ENCODE data around the gene PKP1.
"Not testable (repeated sequence)": the region's sequence is repeated elsewhere in the genome, so short reads cannot be mapped to it uniquely, and the experiment has no call there.

Gene PKP1

DNA sequence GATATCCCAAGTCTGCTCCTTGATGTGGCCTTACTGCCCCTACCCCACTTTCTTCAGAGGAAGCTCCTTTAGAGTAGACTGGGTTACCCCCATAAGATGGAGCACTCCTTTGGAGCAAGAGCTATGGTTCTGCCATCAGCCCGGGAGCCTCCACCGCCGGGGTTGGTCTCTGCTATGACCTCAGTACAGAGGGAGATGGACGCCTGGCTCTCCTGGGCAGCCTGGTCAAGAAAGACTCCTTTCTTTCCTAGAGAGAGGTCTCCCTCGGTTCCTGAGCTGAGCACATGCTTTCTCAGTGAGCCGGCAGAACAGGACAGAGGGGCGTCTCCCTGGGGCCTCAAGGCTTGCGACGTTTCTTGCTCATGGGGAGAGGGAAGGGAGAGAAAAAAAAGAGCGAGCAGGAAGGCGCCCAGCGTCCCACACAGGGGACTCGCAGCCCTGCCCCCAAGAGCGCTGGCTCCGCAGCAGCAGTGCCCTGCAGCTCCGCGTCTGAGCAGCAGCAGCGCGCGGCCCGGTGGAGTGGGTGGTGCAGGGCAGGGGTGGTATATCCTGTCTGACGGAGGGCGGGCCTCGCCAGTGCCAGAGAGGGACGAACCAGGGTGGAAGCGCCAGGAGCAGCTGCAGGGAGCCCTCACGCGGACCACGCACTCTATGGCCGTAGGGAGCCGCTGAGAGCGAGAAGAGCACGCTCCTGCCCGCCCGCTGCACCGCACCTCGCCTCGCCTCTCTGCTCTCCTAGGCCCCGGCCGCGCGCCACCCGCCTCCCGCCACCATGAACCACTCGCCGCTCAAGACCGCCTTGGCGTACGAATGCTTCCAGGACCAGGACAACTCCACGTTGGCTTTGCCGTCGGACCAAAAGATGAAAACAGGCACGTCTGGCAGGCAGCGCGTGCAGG, at the start of gene PKP1:
Gene PKP1, plus strand, starts transcription at position 576 of the 899 bp plus-strand sequence. Its CDS starts 197 bp downstream, at position 773.
- DNase-seq, result no peak

- not testable (repeated sequence) for DNase-seq
Measured at GRCh38 chr1:201239646-201240045, 43.7 kb upstream of the PKP1 start.

GRCh38 chr1:201240171-201240570, 43.1 kb upstream of the PKP1 start:
- DNase-seq, result no peak

- no peak for DNase-seq
Measured at GRCh38 chr1:201241736-201242135, 41.6 kb upstream of the PKP1 start.

DNA sequence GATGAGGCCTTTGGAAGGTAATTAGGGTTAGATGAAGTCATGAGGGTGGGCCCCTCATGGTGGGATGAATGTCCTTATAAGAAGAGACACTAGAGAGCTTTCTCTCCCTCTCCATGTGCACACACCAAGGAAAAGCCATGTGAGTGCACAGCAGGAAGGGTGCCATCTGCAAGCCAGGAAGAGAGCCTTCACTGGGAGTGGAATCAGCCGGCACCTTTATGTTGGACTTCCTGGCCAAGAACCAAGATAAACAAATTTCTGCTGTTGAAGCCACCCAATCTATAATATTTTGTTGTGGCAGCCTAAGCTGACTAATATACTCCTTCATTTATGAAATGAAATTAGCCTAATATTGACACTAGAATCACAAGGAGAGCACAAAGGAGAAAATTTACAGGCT, 38.2 kb upstream of the PKP1 start:
- DNase-seq, result no peak

DNA sequence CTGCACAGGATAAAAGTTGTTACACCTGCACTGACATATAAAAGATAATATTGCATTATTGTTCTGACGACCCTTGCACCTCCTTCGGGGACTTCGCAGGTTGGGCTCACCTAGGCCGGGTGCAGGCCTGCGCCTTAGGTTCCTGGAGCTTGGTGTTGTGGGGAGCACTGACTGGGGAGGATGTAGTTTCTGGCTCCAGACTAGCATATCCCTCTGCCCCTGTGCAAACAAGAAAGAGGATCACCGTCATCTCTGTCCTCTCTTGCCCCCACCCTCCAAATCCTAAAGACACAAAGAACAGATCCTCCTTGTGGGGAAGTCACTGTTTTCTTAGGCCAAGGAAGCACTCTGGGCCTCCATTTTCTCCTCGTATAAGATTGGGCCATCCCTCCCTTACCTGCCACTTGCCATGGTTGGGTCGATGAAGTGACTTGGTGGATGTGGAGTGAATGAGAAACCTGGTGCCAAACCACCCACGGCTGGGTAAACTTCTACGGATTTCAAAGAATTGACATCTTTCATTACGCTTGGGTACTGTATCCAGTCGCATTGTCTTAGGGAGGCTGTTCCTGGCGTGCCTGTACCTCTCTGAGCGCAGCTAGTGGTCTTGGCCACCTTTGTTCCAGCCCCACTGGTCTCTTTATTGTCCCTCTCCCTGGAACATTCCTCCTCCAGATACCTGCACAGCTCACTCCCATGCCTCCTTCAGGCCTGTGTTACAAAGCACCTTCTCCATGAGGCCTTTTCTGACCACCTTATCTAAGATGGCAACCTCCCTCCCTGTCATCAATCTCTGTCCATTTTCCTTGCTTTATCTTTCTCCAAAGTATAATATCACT, 34.4 kb upstream of the PKP1 start:
- no peak for DNase-seq

DNA sequence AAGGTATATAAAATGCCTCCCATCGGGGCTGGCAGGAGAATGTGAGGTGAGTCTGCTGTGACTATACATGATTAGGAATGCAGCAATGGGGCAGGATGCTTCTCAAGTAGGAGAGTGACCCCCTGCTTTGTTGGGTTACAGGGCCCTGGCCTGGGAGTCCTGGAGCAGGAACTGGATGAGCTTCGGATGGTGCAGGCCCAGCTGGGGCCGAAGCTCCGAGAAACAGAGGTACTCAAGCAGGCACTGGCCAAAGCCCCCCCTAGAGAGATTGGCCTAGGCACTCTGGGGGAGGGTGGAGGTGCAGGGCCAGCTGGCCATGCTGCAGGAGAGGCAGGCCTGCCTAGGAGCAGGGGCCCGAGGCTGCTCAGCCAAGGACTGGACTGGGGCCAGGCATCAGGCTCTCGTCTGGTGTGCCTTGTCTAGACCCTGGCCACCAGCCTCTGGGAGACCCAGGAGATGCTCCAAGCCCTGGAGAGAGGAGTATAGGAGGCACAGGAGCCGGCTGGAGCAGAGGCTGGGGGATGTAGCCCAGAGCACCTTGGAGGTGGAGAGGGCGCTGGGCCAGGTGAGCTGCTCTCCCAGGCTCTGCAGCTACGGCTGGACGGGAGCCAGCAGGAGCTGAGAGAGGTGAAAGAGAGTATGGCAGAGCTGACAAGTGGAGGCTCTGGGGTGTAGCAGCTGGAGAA, 32.8 kb upstream of the PKP1 start:
- DNase-seq, result no peak

- no peak for DNase-seq
Measured at GRCh38 chr1:201251411-201251810, 31.9 kb upstream of the PKP1 start.

GRCh38 chr1:201251851-201252430, 31.4 kb upstream of the PKP1 start:
- DNase-seq, result no peak

GRCh38 chr1:201252944-201253371, 30.3 kb upstream of the PKP1 start:
- no peak for DNase-seq

- no peak for DNase-seq
Measured at GRCh38 chr1:201253411-201253810, 29.9 kb upstream of the PKP1 start.

DNA sequence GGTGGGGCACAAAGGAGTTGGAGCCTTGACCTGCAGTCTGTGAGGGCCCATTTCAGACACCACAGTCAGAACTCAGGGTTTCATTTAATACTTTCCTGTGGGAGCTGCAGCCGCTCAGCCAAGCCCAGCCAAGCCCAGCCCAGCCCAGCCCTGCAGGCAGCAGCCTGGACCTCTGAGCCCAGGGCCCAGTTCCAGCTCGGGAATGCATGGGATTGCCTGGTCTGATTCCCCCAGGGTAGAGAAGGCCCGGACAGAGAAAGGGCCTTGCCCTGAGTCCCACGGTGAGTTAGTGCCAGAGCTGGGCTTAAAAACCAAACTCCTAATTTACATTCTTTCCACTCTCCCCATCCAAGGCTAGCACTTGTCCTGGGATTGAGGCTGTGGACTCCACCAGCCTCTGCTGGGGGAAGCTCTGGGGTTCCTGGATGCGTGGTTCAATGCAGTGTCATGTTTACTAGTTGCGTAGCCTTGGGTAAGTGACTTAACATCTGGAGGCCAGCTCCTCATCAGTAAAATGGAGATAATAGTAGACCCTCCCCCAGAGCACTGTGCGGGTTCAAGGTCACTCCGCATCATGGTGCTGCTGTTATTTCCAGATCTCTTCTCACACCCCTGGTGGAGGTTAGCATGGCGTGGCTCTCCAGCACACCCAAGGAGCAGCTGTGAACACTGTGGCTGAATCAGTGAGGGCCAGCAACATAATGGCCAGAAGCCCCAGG, 29.2 kb upstream of the PKP1 start:
- DNase-seq, result no peak

GRCh38 chr1:201254625-201255478, 28.5 kb upstream of the PKP1 start:
- peak; percentile 47 for DNase-seq

DNA sequence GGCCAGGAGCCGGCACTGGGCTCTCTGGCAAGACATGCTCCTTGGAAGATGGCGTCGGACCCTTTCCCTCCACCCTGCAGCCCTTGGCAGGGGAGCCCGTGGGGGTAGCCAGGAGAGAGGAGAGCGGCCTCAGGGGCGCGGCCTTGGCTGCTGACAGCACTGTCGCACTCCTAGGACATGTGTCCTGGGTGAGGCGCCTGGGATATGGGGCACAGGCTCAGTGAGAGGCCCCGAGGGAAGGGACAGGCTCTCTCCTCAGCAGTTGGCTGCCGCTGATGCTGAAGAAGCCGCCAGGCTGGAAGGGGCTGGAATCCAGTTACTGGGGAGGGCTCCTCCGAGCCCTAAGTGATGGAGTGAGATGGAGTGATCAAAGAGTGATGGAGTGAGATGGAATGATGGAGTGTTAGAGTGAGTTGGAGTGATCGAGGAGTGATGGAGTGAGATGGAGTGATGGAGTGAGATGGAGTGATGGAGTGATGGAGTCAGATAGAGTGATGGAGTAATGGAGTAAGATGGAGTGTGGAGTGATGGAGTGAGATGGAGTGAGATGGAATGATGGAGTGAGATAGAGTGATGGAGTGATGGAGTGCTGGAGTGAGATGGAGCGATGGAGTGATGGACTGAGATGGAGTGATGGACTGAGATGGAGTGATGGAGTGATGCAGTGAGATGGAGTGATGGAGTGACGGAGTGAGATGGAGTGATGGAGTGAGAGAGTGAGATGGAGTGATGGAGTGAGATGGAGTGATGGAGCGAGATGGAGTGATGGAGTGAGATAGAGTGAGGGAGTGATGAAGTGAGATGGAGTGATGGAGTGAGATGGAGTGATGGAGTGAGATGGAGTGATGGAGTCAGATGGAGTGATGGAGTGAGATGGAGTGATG, 27.6 kb upstream of the PKP1 start:
- DNase-seq, result no peak

- not testable (repeated sequence) for DNase-seq
Measured at GRCh38 chr1:201258132-201258531, 25.2 kb upstream of the PKP1 start.

DNA sequence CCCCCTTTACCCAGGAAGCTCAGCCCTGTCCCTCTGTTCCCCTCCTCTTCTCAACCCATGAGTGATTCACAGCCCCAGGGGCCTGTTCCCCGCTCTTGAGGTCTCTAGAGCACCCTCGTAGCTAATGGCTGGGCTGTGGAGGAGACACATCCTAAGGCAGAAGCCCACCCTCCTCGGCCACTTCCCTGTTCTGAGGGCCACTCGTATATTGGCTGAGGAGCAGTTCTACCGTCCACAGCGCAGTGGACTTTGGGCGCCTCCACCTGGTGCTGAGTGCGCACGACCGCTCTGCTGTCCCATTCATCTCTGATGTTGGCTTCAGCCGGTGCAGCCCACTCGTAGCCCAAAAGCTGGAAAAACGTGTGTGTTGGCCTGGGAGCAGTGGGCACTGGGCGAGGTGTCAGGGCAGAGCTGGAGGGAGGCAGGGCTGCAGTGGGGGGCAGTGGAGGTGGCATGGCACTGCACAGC, 24.5 kb upstream of the PKP1 start:
- DNase-seq, result no peak

- no peak for DNase-seq
Measured at GRCh38 chr1:201259476-201260235, 23.6 kb upstream of the PKP1 start.

GRCh38 chr1:201260236-201260590, 23.1 kb upstream of the PKP1 start:
- DNase-seq, result no peak

DNA sequence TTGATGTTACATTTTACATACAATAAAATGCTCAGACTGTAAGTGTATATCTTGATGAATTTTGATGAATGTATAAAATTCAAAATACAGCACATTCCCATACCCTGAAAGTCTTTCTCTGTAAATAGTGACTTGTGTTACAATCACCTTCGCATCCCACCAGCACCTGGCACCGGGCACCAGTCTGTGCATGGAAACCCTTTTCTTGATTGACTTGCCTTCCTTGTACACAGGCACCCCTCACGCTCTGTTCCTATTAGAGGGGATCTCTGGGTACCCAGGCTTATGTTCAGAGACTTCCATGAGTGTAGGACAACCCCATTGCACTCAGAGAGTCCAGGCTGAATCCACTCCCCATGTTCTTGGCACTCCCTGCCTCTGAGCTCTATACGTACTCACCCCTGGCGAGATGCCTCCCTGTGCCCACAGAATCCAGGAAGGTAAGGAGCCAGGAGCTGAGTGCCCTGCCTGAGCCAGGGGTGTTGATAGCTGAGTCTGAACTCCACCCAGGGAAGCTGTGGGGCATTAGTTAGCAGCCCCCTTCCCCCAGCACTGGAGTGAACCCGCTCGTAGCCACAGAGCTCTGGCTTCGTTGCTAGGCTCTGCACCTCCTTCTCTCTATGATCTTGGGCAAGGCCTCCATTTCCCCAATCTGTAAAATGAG, 22.5 kb upstream of the PKP1 start:
- no peak for DNase-seq
